ENCODE data around the gene GASK1A.
"Not testable (repeated sequence)": the region's sequence is repeated elsewhere in the genome, so short reads cannot be mapped to it uniquely, and the experiment has no call there.

GASK1A gene

DNA sequence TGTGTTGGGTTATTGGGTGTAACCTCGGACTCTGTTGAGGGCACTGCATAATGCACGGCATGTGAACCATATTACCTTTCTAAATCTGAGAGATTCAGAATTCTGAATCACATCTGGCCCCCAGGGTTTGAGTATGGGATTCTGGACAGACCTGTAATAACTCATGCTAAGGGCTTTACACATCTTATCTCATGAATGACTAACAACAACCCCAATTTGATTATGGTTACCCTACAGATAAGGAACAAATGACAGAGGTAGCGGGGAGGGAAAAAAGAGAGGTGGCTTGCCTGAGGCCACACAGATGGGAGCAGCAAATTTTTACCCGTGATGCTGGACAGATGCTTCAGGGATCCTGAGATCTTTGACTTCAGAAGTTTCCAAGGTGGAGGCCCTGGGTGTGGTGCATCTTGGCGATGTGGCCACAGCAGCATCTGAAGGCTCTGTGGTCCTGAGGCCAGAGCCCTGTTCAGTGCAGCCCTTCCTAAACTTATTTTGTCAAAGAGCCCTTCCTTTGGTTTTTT lies 83.0 kb downstream of the GASK1A start:
- no peak for DNase-seq (ENCODE audit: low read depth)

DNA sequence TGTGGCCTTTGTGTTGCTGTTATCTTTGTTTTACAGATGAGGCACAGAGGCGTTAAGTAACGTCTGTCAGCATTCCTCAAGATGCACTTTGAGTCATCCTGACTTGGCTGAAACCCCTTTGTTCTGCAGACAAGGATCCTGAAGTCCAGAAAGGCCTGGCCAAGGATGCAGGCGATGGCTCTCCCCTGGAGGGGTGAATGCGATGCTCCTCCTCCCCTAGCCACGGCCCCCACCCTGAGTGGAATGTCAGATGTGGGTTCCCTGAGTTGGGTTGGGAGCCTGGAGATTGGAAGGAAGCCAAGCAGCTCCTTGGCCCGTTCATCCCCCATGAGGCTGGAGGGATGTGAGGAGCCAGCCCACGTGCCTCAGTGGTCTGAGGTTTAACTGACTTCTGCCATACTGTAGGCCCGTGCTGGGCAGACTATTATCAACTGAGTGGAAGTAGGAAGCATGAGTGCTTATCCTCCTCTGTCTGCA lies 83.5 kb downstream of the GASK1A start:
- DNase-seq (ENCODE audit: low read depth), result no peak

DNA sequence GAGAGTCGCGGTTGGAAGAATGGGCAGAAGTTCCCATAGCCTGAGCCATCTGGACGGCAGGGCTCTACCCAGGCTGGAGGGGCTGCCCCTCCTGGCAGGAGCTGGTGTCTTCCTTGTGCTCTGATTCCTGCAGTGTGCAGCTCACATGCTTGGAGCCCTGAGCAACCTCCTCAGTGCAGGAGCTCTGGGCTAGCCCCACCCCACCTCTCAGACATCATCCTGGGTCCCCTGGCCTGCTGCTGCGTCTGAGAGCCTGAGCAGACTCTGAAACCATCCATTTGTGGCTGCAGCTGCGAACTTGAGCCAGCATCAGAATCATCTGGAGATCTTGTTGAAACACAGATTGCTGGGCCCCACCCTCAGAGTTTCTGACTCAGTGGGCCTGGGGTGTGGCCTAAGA lies 84.0 kb downstream of the GASK1A start:
- DNase-seq (ENCODE audit: low read depth), result no peak

DNA sequence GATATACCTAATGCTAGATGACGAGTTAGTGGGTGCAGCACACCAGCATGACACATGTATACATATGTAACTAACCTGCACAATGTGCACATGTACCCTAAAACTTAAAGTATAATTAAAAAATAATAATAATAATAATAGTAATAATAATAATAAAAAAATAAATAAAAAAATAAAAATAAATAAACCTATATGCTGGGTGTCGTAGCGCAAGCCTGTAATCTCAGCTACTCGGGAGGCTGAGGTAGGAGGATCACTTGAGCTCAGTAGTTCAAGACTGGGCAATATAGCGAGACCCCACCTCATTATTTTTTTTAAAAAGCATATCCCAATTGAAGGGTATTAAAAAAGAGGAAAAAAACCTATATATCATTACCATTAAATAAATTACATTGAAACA lies 91.6 kb downstream of the GASK1A start:
- not testable (repeated sequence) for DNase-seq (ENCODE audit: low read depth)

DNA sequence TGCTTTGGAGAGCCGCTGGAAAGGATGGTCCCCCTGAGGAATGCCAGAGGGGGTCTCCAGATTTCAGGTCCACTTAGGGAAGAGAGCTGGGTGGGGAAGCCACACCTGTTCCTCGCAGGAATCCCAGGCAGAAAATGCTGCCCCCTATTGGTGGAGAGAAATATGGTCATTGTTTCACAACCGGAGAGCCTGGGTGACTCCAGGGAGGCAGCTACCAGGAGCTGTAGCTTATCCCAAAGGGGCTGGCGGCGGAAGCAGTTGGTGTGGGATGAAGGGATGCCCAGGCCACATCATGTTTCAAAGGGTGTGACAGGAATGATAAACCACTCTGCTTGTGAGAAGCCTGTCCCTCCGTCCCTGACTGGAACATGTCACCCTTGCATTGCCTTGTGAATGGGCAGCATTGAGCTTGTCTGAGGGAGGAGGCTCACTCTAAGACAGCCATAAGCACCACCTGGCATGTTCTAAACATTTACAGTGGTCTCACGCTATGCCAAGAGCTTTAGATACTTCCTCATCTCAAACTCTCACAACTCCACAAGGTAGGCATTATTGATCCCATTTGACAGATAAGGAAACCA lies 92.3 kb downstream of the GASK1A start:
- peak; percentile 19 for DNase-seq (ENCODE audit: low read depth)

DNA sequence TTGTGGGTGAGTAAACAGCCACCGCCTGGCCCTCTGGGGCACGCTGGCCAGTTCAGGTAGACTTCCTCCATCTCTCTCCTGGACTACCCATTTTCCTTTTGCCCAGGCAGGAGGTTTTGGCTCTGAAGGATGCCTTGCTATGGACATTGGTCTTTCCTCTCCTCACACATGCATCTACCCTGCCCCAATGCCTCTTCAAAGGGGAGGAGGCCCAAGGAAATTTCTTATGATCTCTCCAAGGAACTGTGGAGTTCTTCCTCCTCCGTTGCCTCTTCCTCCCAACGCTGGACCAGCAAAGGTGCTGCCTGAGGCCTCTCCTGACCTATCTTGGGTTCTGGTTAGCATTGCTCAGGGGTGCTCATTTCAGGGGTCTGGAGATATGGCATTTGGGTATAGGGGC lies 93.2 kb downstream of the GASK1A start:
- no peak for DNase-seq (ENCODE audit: low read depth)

DNA sequence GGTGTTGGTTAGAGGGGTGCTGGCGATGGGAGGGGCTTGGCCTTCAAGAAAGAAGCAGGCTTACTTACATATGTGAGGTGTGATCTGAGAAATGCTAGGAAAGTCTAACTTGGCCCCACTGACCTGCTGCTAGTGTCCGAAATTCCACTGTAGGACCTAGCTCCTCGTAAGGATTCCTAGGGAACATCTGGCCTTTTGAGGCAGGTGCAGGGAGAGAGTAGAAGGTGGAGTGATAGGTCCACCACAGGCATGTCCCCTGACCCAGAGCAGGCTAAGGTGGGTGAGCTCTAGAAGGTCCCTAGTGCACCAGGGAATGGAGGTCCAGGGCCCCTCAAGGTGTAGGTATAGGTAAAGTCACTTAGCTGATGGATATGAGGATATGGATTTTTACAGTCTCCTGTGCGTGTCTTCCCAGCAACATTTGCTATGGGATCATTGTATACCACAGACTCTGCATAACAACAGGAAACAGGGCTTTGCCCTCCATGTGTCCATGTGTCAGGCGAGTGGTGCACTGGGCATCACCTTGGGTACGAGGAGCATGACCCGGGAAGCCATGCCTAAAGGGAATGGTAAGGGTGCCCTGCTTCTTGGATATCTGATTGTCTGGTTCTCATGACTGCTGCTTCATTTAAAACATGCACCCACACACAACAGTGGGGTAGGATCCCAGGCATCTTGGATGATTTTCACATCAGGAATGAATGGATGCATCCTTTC lies 94.2 kb downstream of the GASK1A start:
- no peak for DNase-seq (ENCODE audit: low read depth)

DNA sequence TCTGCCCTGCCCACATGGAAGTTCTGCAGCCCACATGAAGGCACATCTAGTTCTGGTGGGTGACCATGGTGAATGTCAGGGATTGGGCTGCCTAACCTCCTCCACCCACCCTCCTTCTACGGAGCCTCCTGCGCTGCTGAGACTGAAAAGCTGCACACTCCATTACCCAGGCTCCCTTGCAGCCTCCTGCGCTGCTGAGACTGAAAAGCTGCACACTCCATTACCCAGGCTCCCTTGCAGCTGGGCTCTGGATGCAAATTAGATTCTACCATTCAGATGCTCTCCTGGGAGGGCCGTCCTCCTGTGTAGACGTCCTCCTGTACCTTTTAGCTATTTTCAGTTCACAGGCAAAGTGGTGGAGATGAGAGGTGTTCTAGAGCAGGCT lies 94.7 kb downstream of the GASK1A start:
- no peak for DNase-seq (ENCODE audit: low read depth)

DNA sequence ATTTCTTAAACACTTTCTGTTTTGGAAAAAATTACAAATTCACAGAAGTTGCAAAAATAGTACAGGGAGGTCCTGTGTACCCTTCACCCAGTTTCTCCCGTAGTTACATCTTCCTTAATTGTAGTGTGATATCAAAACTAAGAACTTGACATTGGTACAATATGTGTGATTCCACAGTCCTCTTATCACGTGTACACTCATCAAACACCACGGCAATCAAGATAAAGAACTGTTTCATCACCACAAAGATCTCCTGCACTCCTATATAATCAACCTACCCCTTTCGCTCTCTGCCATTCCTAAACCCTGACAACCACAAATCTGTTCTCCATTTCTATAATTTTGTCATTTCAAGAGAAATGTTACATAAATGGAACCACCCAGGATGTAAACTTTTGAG lies 95.4 kb downstream of the GASK1A start:
- DNase-seq (ENCODE audit: low read depth), result no peak

DNA sequence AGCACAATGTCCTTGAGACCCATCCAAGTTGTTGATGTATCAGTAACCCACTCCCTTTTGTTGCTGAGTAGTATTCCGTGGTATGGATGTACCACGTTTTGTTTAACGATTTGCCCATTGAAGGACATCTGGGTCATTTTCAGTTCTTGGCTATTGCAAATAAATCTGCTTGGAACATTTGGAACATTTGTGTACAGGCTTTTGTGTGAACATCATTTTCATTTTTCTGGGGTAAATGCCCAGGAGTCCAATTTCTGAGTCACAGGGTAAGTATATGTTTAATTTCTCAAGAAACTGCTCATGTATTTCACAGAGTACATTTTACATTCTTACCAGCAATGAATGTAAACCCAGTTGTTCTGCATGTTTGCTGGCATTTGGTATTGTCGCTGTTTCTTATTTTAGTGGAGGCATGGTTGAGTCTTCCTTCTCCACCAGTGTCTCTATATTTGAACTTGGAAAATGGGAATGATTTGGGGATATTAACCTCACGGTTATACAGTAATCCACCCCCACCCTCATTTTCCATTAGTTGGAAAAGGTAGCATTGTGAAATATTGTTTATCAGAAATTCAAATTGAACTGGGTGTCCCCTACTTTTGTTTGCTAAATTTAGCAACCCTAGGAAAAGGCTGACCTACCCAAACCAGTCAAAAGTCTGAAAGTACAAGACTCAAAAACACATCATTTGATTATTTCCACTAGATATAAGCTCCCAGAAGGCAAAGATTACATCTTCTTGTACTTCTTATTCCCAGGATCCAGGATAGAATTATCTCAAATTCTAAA lies 96.0 kb downstream of the GASK1A start:
- DNase-seq (ENCODE audit: low read depth), result no peak

DNA sequence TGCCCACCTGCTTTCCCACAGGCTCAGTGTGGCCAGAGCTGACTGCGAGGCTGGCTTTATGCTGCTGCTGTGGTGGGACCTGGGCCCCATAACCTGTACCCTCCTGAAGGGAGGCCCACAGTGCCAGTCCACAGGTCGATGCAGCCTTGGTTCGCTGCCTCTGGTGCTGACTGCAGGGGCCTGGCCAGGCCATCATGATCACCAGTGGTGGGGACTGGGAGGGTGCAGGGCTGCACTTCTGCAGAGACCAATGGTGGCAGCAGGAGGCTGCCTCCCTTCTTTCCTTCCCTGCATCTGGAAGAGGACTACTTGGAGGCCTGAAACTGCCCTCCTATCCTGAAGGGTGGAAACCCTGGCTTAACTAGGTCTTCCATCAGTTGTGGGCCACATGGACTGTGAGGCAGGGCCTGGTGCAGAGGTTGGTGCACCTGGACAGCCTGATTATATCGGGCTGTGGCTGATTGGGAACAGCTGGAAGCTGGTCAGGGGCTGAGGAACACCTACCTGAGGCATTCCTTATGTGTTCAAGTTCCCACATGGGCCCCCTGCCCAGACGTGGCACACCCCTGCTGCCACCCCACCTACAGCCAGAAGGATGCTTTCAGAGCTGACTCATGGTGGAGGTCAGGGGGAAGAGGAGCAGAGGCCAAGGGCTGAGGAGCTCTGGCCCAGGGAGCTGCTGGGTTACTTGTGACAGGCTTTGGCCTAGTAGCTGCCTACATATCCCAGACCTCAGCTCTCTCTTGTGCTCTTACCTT lies 97.0 kb downstream of the GASK1A start:
- no peak for DNase-seq (ENCODE audit: low read depth)

DNA sequence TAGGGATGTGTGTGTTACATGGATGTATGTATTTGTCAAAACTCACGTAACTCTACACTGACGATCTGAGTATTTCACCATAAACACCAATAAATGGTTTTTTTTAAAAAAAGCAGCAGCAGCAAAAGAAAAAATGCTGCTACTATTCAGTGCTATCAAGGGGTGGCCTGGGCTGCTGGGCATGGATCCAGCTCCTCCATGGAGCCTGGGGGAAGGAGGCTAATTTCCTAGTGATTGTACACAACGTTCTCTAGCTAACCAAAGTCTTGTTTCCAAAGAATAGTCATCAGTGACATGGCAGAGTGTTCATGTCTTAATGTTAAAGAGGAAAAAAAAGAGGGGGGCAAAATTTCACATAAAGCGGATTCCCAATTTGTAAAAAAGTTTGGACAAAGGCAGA lies 97.7 kb downstream of the GASK1A start:
- no peak for DNase-seq (ENCODE audit: low read depth)

DNA sequence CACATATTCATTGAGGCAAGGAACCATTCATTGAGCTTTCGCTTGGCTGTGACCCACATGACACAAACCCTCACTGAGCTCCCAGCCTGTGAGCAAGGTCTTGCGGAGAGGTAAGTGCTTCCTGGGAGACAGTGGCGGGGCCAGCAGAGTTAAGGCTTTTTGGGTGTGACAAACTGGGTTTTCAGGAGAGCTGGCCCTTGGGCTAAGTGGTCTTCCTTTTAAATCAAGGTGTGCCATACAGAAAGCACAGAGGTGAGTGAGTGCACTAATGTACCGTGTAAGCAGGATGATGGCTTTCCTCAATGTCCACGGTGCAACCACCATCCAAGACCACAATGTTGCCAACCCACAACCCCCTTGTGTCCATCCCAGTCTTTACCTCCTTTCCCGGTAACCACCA lies 98.2 kb downstream of the GASK1A start:
- DNase-seq (ENCODE audit: low read depth), result no peak

DNA sequence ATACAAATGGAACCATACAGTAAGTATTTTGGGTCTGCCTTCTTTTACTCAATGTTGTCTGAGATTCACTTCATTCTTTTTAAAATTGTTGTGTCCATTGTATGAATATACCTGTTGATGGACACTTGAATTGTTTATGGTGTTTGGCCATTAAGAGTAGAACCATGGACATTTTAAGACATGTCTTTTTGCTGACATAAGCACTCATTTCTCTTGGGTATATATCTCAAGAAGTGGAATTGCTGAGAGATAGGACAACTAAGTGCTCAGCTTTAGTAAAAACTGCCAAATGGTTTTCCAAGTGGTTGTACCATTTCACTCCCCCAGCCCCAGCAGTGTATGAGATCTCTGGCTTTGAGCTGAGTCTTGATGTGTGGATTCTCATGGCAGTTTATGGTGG lies 98.6 kb downstream of the GASK1A start:
- DNase-seq (ENCODE audit: low read depth), result no peak

DNA sequence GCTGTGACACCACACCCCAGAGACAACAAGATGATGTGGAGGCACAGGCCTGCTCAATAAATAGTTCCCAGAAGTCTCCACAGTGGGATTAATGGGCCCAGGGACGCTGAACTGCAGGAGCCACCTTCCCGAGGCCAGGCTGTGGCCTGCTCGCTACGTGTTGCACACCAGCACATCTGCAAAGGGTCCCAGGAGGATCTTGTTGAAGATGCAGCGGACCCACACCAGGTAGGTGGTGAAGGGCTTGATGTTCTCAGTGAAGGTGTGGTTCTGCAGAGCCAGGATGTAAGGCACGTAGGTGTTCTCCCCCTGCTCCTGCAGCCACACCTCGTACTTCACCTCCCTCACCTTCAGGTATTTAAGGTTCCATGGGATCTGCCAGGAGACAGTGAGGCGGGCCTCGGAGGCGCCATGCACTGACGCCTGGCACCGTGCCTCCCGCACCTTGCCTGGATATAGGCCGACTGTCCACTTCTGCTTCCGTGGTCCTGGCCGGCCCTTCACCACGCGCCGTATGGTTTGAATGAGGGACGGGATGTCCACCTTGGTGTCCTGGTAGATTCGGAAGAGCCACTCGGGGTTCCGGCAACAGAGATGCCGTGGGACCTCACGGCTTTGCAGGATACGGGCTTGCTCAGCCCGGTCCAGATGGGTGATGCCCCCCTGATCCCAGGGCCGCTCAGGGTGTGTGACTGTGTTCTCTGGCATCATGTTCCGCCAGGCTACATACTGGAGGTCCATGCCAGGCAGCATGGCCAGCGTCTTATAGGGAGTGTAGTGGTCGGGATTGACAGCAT lies 100.6 kb downstream of the GASK1A start:
- no peak for DNase-seq (ENCODE audit: low read depth)

DNA sequence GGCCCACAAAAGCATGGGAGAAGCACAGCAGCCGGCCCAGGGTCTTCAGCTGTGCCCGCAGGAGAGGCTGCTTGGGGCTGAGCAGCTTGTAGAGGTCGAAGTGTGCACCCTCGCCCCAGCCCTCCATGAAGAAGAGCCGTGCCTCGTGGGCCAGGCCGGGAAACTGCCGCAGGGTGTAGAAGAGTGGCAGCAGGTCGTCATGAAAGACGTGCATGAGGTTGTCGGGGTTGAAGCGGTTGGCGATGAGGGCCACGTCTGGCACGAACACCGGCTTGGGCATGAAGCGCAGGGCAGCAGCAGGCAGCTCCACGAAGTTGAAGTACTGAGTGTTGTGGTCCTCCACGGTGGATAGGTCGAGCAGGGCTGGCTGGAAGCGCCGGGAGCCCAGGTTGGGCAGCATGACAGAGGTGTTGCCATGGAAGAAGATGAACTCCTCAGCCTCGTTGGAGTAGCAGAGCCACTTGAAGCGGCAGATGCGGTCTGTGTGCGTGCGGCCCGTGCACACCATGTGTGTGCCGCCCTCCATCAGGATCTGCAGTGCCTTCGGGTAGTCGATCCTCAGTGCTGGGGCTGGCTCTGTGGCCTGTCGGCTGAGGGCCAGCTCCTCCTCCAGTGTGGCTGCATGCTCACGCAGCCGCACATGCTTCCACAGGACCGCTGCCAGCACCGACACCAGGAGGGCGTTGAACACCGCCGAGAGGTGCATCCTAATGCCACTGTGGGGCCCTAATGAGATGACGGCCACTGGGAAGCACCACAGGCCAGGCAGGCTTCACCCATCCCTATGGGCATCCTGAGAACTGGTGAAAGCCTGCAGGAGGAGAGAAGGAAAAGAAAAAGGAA lies 101.8 kb downstream of the GASK1A start:
- DNase-seq (ENCODE audit: low read depth), result no peak

DNA sequence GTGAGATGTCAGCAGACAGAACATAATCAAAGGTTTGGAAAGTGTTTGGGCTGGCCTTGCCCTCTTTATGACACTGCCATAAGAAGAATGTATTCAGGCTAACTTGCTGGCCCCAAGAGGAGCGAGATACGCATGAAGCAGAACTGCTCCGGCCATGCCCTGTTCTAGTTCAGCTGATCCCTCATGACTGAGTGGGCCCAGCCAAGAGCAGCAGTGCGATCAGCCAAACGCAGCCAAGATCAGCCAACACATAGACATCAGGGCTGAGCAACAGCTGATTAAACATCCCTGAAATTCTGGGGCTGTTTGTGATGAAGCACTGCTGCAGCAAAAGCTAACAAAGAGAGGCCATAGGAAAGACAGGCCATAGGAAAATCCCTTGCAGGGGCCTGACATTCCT lies 102.7 kb downstream of the GASK1A start:
- no peak for DNase-seq (ENCODE audit: low read depth)

DNA sequence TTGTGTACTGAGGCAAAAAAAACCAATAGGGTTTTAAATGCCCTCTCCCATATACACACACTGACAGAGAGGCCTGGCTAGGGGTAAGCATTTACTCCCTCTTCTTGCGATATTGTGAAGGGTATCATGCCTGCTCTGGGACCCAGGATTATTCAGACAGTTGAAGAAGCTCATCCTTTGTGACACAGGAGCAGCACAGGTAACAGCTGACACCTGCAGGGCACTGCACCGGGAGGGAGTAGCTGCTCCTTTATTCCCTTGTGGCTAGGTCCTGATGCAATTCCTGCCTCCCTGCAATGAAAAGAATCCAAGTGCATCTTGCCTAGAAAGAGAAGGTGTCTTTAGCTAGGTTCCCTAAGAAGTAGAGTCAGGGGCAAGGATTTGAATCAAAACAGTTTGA lies 103.3 kb downstream of the GASK1A start:
- no peak for DNase-seq (ENCODE audit: low read depth)

DNA sequence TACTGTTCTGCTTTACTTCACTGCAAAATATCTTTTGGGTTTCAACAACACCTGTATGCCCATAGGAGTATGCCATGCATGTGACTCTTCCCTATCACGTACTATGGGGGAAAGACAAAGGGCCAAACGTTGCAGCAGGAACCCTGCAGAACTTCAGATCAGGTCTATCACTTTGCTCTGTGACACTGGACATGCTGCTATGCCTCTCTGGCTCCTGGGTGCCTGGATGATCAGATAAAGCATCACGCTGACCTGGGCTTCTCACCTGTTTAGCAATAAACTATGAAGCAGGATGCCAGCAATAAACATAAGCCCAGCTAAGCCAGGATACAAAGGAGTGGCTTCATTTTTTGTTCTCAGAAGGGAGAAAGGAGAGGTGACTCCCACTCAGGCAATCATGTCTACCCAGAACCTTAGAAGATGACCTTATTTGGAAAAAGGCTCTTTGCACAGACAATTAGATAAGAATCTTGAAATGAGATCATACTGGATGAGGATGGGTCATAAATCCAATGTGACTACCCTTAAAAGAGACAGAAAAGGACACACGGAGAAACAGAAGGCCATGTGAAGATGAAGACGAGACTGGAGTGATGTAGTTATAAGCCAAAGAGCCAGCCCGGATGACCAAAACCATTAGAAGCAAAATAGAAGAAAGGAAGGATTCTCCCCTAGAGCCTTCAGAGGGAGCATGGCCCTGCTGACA lies 107.5 kb downstream of the GASK1A start:
- peak; percentile 31 for DNase-seq (ENCODE audit: low read depth)

DNA sequence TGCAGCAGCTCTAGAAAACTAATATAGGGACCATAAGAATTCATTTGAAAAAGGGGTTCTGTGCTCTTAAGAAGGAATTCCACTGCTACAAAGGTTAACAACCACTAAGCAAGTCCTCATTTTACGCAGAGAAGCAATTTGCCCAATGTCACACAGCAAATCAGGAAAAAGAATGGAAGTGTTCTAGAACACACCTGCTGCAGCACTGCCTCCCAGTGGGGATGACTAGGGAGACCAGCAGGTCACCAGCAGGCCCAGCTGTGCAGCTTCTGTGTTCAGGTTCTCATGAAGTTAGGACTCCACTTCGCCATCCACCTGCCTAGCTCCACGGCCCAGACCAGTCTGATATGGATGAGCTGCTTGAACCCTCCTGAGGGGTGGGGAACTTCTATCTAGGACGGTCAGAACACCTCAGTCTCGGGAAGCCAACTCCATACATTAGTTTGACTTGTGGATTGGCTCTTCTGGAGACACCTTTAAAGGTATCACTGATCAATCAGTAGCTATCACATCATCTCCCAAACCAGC lies 108.2 kb downstream of the GASK1A start:
- no peak for DNase-seq (ENCODE audit: low read depth)
